Measurements from ENCODE around the gene WDR5B.

WDR5B gene

DNA sequence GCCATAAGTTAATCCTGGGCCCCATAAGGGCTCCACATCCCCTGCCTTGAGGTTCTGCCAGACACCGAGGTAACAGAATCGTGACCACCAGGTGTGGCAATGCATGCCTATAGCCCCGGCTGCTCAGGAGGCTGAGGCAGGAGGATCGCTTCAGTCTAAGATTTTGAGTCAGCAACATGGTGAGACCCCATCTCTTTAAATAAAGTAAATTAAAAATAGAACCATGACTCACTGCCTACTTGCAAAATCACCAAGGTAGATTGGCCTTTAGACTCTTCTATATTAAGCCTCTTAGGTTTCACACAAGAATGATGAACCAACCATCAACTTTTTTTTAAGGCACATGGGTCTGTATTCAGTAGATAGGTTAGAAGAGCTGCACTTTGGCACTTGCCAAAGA is 9.7 kb downstream of the WDR5B start:
- DNase-seq, result no peak

- no peak for DNase-seq
These were observed 10.8 kb downstream of the WDR5B start for GRCh38 chr3:122405015-122405414.

- no peak for DNase-seq
These were observed 12.4 kb downstream of the WDR5B start for GRCh38 chr3:122403489-122403888.

DNA sequence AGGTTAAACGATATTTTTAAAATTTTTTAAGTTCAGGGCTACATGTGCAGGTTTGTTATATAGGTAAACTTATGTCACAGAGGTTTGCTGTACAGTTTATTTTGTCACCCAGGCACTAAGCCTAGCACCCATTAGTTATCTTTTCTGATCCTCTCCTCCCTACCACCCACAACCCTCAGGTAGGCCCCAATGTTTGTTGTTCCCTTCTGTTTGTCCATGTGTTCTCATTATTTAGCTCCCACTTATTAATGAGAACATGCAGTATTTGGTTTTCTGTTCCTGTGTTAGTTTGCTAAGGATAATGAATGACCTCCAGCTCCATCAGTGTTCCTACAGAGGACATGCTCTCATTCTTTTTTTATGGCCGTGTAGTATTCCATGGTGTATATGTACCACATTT is 16.9 kb downstream of the WDR5B start:
- DNase-seq, result no peak

DNA sequence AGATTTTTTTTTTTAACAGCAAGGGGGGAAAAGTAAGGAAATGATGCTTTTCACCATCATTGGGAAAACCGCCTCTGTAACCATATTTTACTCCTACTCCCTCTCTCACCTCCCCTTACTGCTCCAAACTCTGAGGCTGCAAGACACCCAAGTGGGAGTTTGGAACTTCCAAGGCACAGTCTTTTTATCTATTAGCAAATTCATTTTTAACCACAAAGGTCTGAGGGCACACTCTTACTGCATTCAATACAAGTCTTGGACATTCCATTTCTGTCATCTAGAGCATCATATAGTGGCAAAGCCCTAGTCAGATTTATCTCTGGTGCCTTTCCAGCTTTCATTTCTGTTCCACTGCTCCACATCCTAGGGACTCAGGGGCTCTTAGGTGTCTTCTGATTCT is 18.7 kb downstream of the WDR5B start:
- no peak for DNase-seq

DNA sequence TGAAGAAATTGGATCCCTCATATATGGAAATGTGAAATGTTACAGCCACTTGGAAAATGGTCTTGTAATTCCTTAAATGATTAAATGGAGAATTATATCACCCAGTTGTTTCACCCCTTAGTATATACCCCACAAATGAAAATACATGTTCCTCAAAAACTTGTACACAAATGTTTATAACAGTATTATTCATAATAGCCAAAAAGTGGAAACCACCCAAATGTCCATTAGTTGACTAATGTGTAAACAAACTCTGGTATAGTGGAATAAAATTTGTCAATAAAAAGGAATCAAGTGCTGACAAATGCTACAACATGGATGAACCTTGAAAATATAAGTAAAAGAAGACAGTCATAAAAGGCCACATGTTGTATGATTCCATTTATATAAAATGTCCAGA is 19.4 kb downstream of the WDR5B start:
- no peak for DNase-seq

DNA sequence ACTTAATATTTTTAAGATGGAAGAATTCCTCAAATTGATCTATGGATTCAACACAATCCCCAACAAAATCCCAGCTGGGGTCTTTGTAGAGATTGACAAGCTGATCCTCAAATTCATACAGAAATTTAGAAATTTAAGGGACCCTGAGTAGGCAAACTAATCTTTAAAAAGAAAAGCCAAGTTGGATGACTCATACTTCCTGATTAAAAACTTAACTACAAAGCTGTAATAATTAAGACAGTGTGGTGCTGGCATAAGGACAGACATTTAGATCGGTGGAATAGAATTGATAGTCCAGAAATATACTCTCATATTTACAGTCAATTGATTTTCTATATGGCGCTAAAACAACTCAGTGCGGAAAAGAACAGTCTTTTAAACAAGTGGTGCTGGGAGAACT is 20.3 kb downstream of the WDR5B start:
- DNase-seq, result no peak

- DNase-seq, result no peak
These were observed 21.7 kb downstream of the WDR5B start for GRCh38 chr3:122394173-122394572.

- DNase-seq, result peak; percentile 66
These were observed 22.7 kb downstream of the WDR5B start for GRCh38 chr3:122392868-122393844.

DNA sequence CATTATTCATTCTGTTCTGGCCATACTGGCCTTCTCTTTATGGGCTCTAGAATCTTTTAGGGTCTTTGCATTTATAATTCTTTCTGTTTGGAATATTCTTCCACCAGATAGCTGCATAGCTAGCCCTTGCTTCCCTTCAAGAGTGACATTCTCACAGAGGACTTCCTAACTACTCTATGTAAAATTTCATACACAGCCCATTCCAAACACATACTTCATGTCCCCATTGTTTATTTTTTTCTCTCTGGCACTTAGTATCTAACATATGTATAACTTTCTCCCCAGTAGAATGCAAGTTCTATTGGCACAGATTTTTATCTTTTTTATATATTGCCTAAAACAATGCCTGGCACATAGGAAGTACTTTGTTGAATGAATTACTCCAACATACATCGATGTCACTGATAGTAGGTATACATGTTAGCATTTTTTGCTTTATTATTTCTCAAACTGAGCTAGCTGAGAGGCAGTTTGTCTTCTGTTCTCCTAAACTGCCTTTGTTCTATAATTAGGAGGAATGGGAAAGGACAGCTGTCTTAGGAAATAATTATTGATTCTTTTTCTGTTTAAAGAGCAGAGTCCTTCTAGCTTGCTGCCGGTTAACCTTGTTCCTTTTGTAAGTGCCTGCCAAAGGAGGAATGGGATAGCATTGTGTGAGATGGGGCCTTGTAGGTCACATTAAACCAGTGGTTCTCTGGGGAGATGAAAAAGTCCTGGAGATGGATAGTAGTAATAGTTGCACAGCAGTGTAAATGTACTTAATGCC is 24.0 kb downstream of the WDR5B start:
- no peak for DNase-seq

DNA sequence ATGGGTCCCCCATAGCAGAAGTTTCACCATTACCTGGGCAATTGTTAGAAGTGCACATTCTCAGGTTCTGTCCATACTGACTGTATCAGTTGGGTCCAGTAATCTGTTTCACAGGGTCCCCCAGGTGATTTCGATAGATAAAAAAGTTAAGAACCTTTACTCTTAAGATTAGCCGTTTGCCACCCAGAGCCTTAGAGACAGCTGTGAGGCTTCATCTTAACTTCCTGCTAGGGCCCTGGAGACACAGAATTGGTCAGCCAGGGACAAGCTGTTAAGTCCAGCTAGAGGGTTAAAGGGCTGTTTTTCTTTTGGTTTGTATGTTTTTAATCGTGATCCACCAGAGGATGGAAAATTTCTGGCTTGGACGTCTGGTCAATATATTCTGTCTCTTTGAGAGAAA is 25.2 kb downstream of the WDR5B start:
- DNase-seq, result no peak

- DNase-seq, result no peak
These were observed 26.0 kb downstream of the WDR5B start for GRCh38 chr3:122389892-122390291.

GRCh38 chr3:122389197-122389596 is 26.7 kb downstream of the WDR5B start:
- DNase-seq, result no peak

DNA sequence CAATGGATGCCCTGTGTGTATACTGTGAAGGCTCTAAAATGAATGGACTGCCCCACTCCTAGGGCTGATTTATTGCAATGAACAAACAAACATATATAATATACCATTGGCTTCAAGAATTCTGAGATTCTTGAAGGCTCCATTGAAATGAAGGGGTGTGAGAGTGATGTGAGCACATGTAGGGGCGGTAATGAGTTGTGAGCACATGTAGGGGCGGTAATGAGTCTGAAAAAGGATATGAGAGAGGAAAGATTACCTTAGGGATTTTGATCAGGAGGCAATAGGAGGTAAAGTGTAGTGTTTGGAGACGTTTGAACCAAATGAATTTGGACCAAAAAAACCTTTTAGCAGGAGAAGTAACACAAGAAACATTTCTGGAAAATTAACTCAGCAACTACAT is 28.2 kb downstream of the WDR5B start:
- no peak for DNase-seq

DNA sequence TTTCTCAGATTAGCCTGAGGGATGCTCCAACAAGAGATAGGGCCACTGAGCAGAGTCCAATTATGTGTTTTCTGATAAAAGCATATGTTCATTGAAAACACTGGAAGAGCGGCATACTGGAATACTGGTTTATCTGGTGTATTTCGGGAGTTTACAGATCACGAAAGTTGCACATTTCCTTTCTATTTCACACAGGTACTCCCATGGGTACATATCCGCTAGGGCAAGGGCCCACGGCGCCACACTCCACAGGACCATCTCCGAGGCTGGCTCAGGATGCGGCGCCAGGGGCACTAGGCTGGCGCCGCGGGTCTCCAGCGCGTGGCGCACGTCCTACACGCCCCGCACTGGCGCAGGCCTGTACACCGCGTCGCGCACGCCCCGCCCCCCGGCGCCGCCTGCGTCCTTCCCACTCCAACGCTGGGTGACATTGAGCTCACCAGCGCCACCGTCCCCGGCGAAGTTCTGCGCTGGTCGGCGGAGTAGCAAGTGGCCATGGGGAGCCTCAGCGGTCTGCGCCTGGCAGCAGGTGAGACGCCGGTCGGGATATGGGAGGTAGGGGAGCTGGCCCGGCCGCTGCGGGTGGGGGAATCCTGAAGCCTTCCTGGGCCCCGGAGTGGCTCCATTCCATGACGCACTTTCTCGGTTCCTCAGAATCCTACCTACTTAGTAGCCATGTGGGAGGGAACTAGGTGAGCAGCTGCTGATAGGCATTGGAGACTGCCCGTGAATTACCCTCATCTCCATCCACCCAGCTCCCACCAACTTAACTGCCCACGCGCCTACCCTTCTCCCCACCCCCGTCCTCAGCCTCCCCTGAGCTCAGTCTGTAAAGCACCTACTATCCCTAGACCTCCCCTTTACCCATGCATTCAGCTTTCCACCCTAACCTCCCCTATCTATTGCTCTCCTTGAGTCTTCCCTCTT is 31.8 kb downstream of the WDR5B start, which contains the start of gene FAM162A:
Gene FAM162A, plus strand, starts transcription at position 412 of the 927 bp plus-strand sequence. Its CDS starts 84 bp downstream, at position 496.
- peak; percentile 96 for DNase-seq

GRCh38 chr3:122382888-122383666 is 32.8 kb downstream of the WDR5B start, which contains the start of gene MIX23:
Gene MIX23 (minus strand): TSS chr3:122383231. CDS start chr3:122383224, 7 bp downstream.
- DNase-seq, result peak; percentile 92

- DNase-seq, result no peak
These were observed 37.9 kb downstream of the WDR5B start for GRCh38 chr3:122377975-122378374.

GRCh38 chr3:122374034-122374433 is 41.8 kb downstream of the WDR5B start:
- no peak for DNase-seq

- peak; percentile 20 for DNase-seq
These were observed 49.5 kb downstream of the WDR5B start for GRCh38 chr3:122366379-122366749.

- peak; percentile 86 for DNase-seq
These were observed 50.1 kb downstream of the WDR5B start for GRCh38 chr3:122365582-122366378.

DNA sequence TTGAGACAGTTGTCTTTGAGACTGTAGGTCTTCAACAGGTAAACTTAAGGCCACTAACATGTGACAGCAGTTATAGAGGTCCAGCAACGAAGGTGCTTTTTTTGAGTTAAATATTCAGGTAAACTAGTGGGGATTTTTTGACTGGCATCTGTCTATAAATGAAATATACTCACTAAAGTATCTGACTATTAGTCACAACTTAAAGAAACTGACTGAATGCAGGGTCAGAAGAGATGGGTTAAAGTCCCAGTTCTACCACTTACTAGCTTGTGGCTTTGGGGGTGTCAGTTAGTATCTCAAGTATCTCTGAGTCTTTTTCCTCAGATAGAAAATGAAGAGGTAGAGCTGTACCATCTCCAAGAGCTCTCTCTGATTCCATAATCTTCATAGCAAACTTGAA is 50.8 kb downstream of the WDR5B start:
- no peak for DNase-seq
